Epithelial cell of esophagus (primary cell): ENCODE measurements around the gene MED28.

Source experiments
- DNase-seq: peaks from one replicate; pipeline ENCODE4 v3.0.0; 2010; ENCODE audit warnings: low read depth
- H3K4me3 ChIP-seq: 2 replicates; pipeline ENCODE4 v1.5.1; 2011; ENCODE audit warnings: mild to moderate bottlenecking, low read length, control low read depth
- TF ChIP-seq, protein P1 (sequence below): IDR thresholded peaks from 2 replicates; pipeline ENCODE4 v1.5.1; 2011; ENCODE audit warnings: low read depth, mild to moderate bottlenecking, low read length, control low read depth, inconsistent platforms; ENCODE audit not compliant: insufficient read depth; ENCODE audit errors: missing control alignments

MED28 gene

DNA sequence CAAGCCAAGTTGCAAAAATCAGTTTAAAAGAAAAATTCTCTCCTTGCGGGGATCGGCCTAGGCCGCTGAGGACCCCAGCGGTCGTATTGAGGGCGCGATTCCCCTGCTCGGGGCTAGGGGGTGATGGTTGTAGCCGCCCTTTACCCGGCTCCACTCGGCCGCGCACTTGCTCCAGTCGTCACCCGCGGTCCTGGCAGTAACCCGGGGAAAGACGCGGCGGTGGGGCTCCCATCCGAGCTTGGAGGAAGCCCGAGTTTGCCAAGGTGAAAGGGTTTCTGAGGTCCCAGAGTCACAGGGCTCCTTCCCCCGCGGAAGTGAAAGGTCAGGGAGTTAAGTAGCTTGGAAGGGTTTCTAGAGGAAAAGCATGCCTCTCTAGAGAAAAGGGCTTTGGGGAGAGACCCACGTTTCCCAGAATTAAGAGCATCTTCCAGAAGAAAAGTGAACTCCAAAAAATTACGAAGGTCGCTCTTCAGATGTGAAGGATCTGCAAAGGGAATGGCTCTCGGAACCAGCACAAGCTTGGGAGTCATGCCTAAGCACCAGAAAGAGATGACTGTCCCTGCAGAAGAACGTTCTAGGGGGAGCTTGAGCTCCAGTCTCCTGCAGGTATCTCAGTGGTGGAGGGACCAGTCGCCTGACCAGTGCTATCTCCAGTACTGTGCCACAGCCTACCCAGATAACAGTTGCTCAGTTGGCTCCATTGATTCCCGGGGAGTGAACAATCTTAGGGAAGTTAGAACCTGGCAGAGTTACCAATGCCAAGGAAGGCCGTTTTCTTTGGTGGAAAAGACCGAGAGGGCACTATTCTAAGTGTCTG lies 36.6 kb upstream of the MED28 start:
- peak overlapping the region; percentile 81 for H3K4me3 ChIP-seq
- DNase-seq: peak; percentile 30
- TF ChIP-seq, protein P1, sequence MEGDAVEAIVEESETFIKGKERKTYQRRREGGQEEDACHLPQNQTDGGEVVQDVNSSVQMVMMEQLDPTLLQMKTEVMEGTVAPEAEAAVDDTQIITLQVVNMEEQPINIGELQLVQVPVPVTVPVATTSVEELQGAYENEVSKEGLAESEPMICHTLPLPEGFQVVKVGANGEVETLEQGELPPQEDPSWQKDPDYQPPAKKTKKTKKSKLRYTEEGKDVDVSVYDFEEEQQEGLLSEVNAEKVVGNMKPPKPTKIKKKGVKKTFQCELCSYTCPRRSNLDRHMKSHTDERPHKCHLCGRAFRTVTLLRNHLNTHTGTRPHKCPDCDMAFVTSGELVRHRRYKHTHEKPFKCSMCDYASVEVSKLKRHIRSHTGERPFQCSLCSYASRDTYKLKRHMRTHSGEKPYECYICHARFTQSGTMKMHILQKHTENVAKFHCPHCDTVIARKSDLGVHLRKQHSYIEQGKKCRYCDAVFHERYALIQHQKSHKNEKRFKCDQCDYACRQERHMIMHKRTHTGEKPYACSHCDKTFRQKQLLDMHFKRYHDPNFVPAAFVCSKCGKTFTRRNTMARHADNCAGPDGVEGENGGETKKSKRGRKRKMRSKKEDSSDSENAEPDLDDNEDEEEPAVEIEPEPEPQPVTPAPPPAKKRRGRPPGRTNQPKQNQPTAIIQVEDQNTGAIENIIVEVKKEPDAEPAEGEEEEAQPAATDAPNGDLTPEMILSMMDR: peak; percentile 3

DNA sequence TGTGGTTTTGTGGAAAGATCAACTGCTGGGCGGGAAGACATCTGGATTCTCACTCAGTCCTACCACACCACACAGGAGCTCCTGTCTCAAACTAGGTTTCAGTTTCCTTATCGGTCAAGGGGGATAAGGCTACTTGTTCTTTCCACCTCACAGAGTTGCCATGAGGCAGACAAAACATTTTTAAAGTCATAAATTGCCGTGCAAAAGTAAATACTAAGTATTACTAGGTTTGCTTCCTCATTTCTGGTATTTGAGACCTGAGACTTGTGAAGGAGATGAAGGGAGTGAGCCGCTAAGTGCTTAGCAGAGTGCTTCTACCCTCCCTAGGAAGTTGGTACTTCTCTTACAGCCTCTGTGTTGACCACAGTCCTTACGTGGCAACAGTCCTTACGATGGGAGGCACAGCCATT lies 36.0 kb upstream of the MED28 start:
- DNase-seq: no peak
- H3K4me3 ChIP-seq: peak overlapping the region; percentile 81
- TF ChIP-seq, protein P1: no peak

DNA sequence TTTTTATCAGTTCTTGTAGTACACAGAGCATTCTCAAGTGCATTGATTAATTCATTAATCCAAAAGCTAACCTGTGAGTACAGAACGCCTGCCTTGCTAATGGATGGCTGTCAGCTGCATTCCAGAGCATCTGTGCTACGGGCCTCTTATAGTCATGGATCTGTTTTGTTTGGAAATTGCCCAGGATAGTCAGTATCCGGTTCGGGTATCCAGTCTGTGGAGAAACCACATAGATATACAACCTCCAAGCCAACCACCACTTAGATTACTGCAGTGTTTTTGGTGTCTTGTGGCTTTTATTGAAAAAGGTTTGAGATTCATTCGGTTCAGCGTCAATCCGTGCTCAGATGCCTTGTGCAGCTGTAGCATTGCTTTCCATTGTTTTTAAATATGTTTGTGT lies 33.5 kb upstream of the MED28 start:
- TF ChIP-seq, protein P1: no peak
- DNase-seq: no peak
- H3K4me3 ChIP-seq: no peak overlapping the region

DNA sequence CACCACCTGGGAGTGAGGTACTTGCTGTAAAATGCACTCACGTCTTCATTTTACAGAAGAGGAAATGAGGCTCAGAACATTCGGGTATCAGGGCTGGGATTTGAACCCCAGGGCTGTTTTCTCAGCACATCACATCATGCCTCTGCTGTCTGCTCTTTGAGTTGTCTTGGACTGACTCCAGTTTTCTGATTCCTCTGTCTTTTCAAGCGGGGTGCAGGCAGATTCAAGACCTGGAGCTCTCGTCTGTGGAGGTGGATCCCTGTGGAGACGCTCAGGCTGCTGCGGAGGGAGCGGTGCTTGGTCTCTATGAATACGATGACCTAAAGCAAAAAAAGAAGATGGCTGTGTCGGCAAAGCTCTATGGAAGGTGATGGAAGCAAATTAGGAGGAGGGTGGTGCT lies 31.2 kb upstream of the MED28 start:
- no peak overlapping the region for H3K4me3 ChIP-seq
- TF ChIP-seq, protein P1: no peak

DNA sequence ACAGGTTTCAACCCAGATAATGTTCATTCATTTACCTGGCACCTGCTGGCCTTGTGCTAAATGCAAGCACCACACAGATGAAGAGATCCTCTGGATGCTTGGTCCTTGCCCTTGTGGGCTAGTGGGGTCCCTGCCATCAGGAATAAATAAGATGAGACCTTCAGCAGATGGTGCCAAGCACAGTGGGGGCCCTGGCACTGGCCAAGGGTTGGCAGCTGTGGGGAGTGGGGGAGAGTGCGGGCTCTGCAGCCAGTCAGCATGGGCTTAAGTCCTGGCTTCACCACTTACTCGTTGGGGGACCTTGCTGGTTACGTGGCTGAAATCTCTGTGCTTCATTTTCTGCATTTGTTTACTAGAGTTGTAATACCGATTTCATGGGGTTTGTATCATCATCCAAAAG lies 30.5 kb upstream of the MED28 start:
- no peak overlapping the region for H3K4me3 ChIP-seq
- no peak for DNase-seq
- TF ChIP-seq, protein P1: no peak

More for the DNA sequence above, 31.2 kb upstream of the MED28 start:
- DNase-seq: no peak

DNA sequence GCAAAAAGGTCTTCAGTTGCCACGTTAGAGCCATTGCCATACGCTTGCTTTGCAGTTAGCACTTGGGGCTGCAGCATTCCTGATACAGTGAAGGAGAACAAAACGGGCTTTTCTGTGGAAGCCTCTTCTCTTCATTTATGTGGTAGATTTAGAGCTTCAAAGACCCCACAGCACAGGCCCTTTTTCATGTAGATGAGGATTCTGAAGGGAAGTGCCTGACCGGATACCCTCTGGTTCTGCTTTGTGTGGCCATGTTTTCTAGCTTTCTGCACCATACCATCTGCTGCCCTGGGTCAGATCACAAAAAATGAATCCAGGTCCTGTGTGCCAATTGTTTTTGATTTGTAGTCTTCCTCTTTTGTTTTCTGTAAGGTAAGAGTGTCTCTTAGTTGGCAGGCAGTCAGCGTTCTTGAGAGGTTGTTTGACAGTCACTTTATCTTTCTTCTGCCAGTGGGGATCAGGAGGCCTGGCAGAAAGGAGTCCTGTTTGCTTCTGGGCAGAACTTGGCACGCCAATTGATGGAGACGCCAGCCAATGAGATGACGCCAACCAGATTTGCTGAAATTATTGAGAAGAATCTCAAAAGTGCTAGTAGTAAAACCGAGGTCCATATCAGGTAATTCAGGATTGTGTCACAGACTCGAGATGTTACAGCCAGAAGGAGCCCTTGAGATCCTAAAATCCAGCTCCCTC lies 29.8 kb upstream of the MED28 start:
- H3K4me3 ChIP-seq: no peak overlapping the region
- no peak for DNase-seq
- TF ChIP-seq, protein P1: no peak
